B cell (primary cell): ENCODE data around the gene LARGE2. TPM values are rescaled to one million over a fixed set of nuclear protein-coding genes. Genes with fewer than 3 reads are reported as not detected.

Experiments used
- ATAC-seq: fragments of 200-7000 bp; cut with Tn5 transposase; one replicate; pipeline ENCODE4 v1.10.0; 2021; ENCODE audit warnings: low read depth, mild to moderate bottlenecking, moderate number of reproducible peaks, moderate library complexity
- CTCF ChIA-PET: fragments of 350-600 bp; sonication (Branson Sonifier 250); formaldehyde crosslinking; loops from one replicate; lab custom pipeline; 2021; ENCODE audit warnings: antibody characterized with exemption, inconsistent platforms; lab: Charles Lee
- POLR2A ChIA-PET: fragments of 350-600 bp; sonication (Branson Sonifier 250); formaldehyde crosslinking; loops from one replicate; lab custom pipeline; 2021; ENCODE audit warnings: antibody characterized with exemption; lab: Charles Lee
- DNase-seq: peaks from one replicate; pipeline ENCODE4 v3.0.0; 2013
- H2AFZ ChIP-seq: 2 replicates; pipeline ENCODE4 v1.6.1; 2012; ENCODE audit warnings: mild to moderate bottlenecking, low read depth, low read length; ENCODE audit not compliant: insufficient read depth, poor library complexity, severe bottlenecking
- H3K27ac ChIP-seq, 2 donors: 1 replicate in 1 of 2; 2 replicates in 1 of 2; pipeline ENCODE4 v1.5.1; 2012 to 2013; ENCODE audit warnings: low read length in 2 of 2, mild to moderate bottlenecking in 2 of 2, moderate library complexity in 1 of 2
- H3K27me3 ChIP-seq, 4 experiments: fragments of 200-600 bp in 1 of 4; sonication (generic) in 1 of 4; replicated peaks in 1 of 4; 1 replicate in 2 of 4; 2 replicates in 2 of 4; pipeline versions ENCODE4 v1.6.1 to v1.7.0; 2013 to 2016; ENCODE audit warnings: low read length in 3 of 4, mild to moderate bottlenecking in 2 of 4, mixed read lengths in 1 of 4, moderate library complexity in 1 of 4; ENCODE audit not compliant: insufficient read depth in 4 of 4, control insufficient read depth in 3 of 4; ENCODE audit errors: control extremely low read depth in 1 of 4
- H3K36me3 ChIP-seq, 2 experiments: replicated peaks in 1 of 2; 1 replicate in 1 of 2; 2 replicates in 1 of 2; pipeline versions ENCODE4 v1.6.1 to v1.7.1; 2013; ENCODE audit warnings: low read length in 1 of 2; ENCODE audit not compliant: insufficient read depth in 2 of 2, control insufficient read depth in 1 of 2; ENCODE audit errors: control extremely low read depth in 1 of 2, extremely low read depth in 1 of 2
- H3K4me1 ChIP-seq, 2 donors: fragments of 200-600 bp in 1 of 2; sonication (generic) in 1 of 2; 1 replicate in 1 of 2; 2 replicates in 1 of 2; pipeline versions ENCODE4 v1.5.1 to v1.6.1; 2013 to 2017; ENCODE audit warnings: low read length in 2 of 2; ENCODE audit not compliant: control insufficient read depth in 2 of 2, insufficient read depth in 2 of 2
- H3K4me2 ChIP-seq: replicated peaks from 2 replicates; pipeline ENCODE3; 2012; ENCODE audit warnings: mild to moderate bottlenecking, low read depth, low read length; ENCODE audit not compliant: poor library complexity, severe bottlenecking
- H3K4me3 ChIP-seq, 5 experiments: fragments of 200-600 bp in 1 of 5; sonication (generic) in 1 of 5; 1 replicate in 3 of 5; 2 replicates in 2 of 5; pipeline versions ENCODE4 v1.5.1 to v1.7.0; 2011 to 2016; ENCODE audit warnings: low read length in 4 of 5, mild to moderate bottlenecking in 4 of 5, low read depth in 2 of 5, control low read depth in 1 of 5, moderate library complexity in 1 of 5; ENCODE audit not compliant: insufficient read depth in 1 of 5; ENCODE audit errors: control extremely low read depth in 1 of 5, extremely low read depth in 1 of 5
- H3K79me2 ChIP-seq: fragments of 200-600 bp; sonication (generic); one replicate; pipeline ENCODE4 v1.6.0; 2016; ENCODE audit warnings: low read length; ENCODE audit not compliant: control insufficient read depth, insufficient read depth
- H3K9ac ChIP-seq: fragments of 200-600 bp; sonication (generic); 2 replicates; pipeline ENCODE4 v1.6.1; 2017; ENCODE audit warnings: mild to moderate bottlenecking, low read length, moderate library complexity
- H3K9me3 ChIP-seq, 3 donors: one replicate each; pipeline versions ENCODE4 v1.6.1 to v1.7.1; 2013; ENCODE audit warnings: low read length in 2 of 3; ENCODE audit not compliant: control insufficient read depth in 2 of 3, insufficient read depth in 1 of 3; ENCODE audit errors: control extremely low read depth in 1 of 3
- H4K20me1 ChIP-seq: 2 replicates; pipeline ENCODE4 v1.6.0; 2012; ENCODE audit warnings: mild to moderate bottlenecking, low read length; ENCODE audit not compliant: insufficient read depth, control insufficient read depth, poor library complexity, severe bottlenecking
- H3K27ac Mint-ChIP-seq: one replicate; pipeline ENCODE4 v1.8.0; 2021; ENCODE audit warnings: mixed read lengths
- H3K27me3 Mint-ChIP-seq: one replicate; pipeline ENCODE4 v1.8.0; 2021; ENCODE audit warnings: mixed read lengths
- H3K4me1 Mint-ChIP-seq: one replicate; pipeline ENCODE4 v1.8.0; 2021; ENCODE audit warnings: mixed read lengths
- H3K4me3 Mint-ChIP-seq: one replicate; pipeline ENCODE4 v1.8.0; 2021; ENCODE audit warnings: mixed read lengths
- H3K9me3 Mint-ChIP-seq: one replicate; pipeline ENCODE4 v1.8.0; 2022; ENCODE audit warnings: mixed read lengths; ENCODE audit not compliant: insufficient read depth
- EZH2 ChIP-seq: IDR thresholded peaks from 2 replicates; pipeline ENCODE4 v1.6.1; 2012; ENCODE audit warnings: borderline replicate concordance, low read depth, mild to moderate bottlenecking, moderate library complexity, low read length; ENCODE audit not compliant: insufficient read depth, poor library complexity, severe bottlenecking
- WGBS: methylation state at CpG from one replicate; pipeline ENCODE4 v1.1.5; 2013; ENCODE audit warnings: missing lambda C conversion rate; ENCODE audit not compliant: insufficient coverage; 5-methylcytosine and 5-hydroxymethylcytosine counted together
- intact Hi-C: fragments of 100-400 bp; cut with micrococcal nuclease; formaldehyde crosslinking; loops from one replicate; pipeline ENCODE4 v1.10.0; 2022
- polyA plus RNA-seq: library from polyadenylated mRNA; depleted of rRNA; stranded (reverse); fragments of >200 nt; gene quantifications from 2 replicates; pipeline ENCODE4 v1.2.3, GENCODE V29; 2012
- total RNA-seq, 2 donors: library from RNA; stranded (reverse); fragments of 120-200 nt in 1 of 2; gene quantifications; 1 replicate in 1 of 2; 2 replicates in 1 of 2; pipeline versions ENCODE4 v1.2.3 to v1.2.4, GENCODE V29; 2013 to 2022
- TF ChIP-seq, protein P1 (sequence below): fragments of 200-600 bp; IDR thresholded peaks from one replicate; pipeline ENCODE4 v1.8.0; 2022; ENCODE audit warnings: antibody characterized with exemption, mild to moderate bottlenecking

The LARGE2 gene
- total and polyA plus RNA-seq, 2 donors (not counting 1 experiment from before 2014, with no cell fraction given): 109 to 264 TPM

DNA sequence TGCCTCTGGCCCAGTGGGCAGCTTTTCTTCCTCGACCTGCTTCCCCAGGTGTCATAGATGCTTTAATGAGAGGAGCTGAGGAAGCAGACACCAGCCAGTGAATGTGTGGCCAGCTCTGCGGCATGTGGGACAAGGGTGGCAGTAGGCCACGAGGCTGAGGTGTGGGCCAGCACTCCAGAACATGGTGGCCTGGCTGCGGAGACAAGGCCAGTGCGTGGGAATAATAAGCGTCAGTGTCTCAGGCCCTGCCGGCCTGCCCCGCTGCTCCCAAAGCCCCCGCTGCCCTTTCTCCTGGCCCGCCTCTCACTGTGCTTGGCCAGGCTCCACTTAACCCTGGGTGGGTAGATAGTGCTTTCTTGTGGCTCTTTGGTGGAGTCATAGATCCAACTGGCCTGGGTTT is 34.9 kb upstream of the LARGE2 start:
- peaks cover 11 to 12% of the 10 kb centered on the region in 2 donors for H3K4me1 ChIP-seq
- H3K4me3 ChIP-seq: no peak overlapping the region
- no peak overlapping the region for H3K9ac ChIP-seq
- Mint-ChIP-seq H3K4me1 (peaks cover 12% of the 10 kb centered on the region), H3K4me3 (no peak overlapping the region), H3K9me3 (no peaks in the 10 kb centered on the region), H3K27ac (no peak overlapping the region), H3K27me3 (no peaks in the 10 kb centered on the region)
- intact Hi-C loops: no loop called here
- DNase-seq: no peak
- H3K36me3 ChIP-seq: no peaks in the 10 kb centered on the region
- peaks cover 21% of the 10 kb centered on the region for H4K20me1 ChIP-seq
- TF ChIP-seq, protein P1, sequence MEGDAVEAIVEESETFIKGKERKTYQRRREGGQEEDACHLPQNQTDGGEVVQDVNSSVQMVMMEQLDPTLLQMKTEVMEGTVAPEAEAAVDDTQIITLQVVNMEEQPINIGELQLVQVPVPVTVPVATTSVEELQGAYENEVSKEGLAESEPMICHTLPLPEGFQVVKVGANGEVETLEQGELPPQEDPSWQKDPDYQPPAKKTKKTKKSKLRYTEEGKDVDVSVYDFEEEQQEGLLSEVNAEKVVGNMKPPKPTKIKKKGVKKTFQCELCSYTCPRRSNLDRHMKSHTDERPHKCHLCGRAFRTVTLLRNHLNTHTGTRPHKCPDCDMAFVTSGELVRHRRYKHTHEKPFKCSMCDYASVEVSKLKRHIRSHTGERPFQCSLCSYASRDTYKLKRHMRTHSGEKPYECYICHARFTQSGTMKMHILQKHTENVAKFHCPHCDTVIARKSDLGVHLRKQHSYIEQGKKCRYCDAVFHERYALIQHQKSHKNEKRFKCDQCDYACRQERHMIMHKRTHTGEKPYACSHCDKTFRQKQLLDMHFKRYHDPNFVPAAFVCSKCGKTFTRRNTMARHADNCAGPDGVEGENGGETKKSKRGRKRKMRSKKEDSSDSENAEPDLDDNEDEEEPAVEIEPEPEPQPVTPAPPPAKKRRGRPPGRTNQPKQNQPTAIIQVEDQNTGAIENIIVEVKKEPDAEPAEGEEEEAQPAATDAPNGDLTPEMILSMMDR: no peak
- no peak for TF ChIP-seq EZH2
- H3K79me2 ChIP-seq: no peaks in the 10 kb centered on the region
- no peak overlapping the region for H3K4me2 ChIP-seq
- 98% methylated on average over 10 of the region's 10 CpGs for WGBS
- ChIA-PET POLR2A (no interaction called here), CTCF (no interaction called here)
- peaks cover 0 to 14% (median under 1%) of the 10 kb centered on the region in 4 experiments for H3K27me3 ChIP-seq
- no peak overlapping the region for H2AFZ ChIP-seq
- H3K27ac ChIP-seq: no peak overlapping the region
- no peak for ATAC-seq
- H3K9me3 ChIP-seq: no peaks in the 10 kb centered on the region

DNA sequence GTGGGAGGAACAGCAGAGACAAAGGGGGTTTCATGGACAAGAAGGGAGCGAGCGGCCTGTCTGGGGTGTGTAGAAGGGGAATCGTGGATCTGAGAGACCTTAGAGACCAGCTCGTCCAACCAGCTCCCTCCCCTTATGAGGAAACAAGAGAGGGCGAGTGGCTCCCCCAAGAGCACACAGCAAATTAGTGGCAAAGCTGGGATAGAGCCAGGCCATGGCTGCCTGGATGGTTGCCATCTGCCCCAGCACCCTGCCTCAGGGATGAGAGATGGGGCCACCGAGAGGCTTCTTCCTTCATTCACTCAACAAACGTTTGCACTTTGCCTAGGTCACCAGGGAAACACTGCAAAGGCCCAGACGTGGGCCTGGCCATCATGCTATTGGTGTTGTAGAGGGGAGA is 32.9 kb upstream of the LARGE2 start:
- no peak for DNase-seq
- H3K9me3 ChIP-seq: no peaks in the 10 kb centered on the region
- intact Hi-C loops: no loop called here
- H3K27me3 ChIP-seq: peaks cover 0 to 19% (median 5%) of the 10 kb centered on the region in 4 experiments
- Mint-ChIP-seq H3K9me3 (no peaks in the 10 kb centered on the region), H3K4me1 (peaks cover 9% of the 10 kb centered on the region), H3K27ac (no peak overlapping the region), H3K27me3 (peaks cover 12% of the 10 kb centered on the region), H3K4me3 (no peak overlapping the region)
- H3K4me3 ChIP-seq: no peak overlapping the region
- no peak for TF ChIP-seq EZH2
- TF ChIP-seq, protein P1: no peak
- ChIA-PET CTCF (interaction anchor here (2.3 kb wide), 1 partner anchor 17 kb away, joined by 5 read pairs; no protein-coding TSS in a partner anchor), POLR2A (no interaction called here)
- 87% methylated on average over 4 of the region's 8 CpGs for WGBS
- H3K4me1 ChIP-seq: peaks cover 11 to 12% of the 10 kb centered on the region in 2 donors
- H4K20me1 ChIP-seq: peaks cover 10% of the 10 kb centered on the region
- no peak overlapping the region for H3K27ac ChIP-seq
- no peak overlapping the region for H3K9ac ChIP-seq
- H3K36me3 ChIP-seq: no peaks in the 10 kb centered on the region
- no peak overlapping the region for H3K4me2 ChIP-seq
- H2AFZ ChIP-seq: no peak overlapping the region
- no peaks in the 10 kb centered on the region for H3K79me2 ChIP-seq
- no peak for ATAC-seq
